HL-60 (cell line): ENCODE results near the gene RBM28.

Experiments used
- CTCF ChIP-seq: IDR thresholded peaks from one replicate; pipeline ENCODE4 v1.5.1; 2011; ENCODE audit warnings: low read length, control low read depth, inconsistent platforms; ENCODE audit not compliant: insufficient read depth
- GABPA ChIP-seq: IDR thresholded peaks from 2 replicates; pipeline ENCODE4 v1.6.1; 2012; ENCODE audit warnings: low read depth
- POLR2AphosphoS5 ChIP-seq: IDR thresholded peaks from 2 replicates; pipeline ENCODE4 v1.6.1; 2012; ENCODE audit warnings: low read depth
- REST ChIP-seq: IDR thresholded peaks from 2 replicates; pipeline ENCODE4 v1.6.1; 2012; ENCODE audit warnings: low read depth; ENCODE audit not compliant: insufficient replicate concordance

- TF ChIP-seq CTCF (no peak), POLR2AphosphoS5 (no peak), REST (no peak), GABPA (no peak)
These were observed 42.5 kb upstream of the RBM28 start for GRCh38 chr7:128385988-128386925.
